Breast epithelium (tissue), 3 donors: ENCODE results near the gene BNC2.

Source experiments
- CTCF ChIP-seq, 3 donors: fragments of 450-650 bp; IDR thresholded peaks; one replicate each; pipeline ENCODE4 v1.5.1; 2016 to 2017; ENCODE audit warnings: antibody characterized with exemption in 3 of 3, mild to moderate bottlenecking in 3 of 3, moderate library complexity in 3 of 3
- POLR2A ChIP-seq: fragments of 450-650 bp; IDR thresholded peaks from one replicate; pipeline ENCODE4 v1.6.1; 2016; ENCODE audit warnings: antibody characterized with exemption, mild to moderate bottlenecking, moderate library complexity
- POLR2AphosphoS5 ChIP-seq, 3 donors: sonication (generic); formaldehyde crosslinking; IDR thresholded peaks; one replicate each; pipeline ENCODE4 v1.6.1; 2017; ENCODE audit warnings: antibody characterized with exemption in 3 of 3

GRCh38 chr9:16530669-16531642 lies 339.5 kb downstream of the BNC2 start:
- TF ChIP-seq CTCF (IDR thresholded peaks at IDR 0.05): no peak
- no peak for TF ChIP-seq POLR2A
- no peak for TF ChIP-seq POLR2AphosphoS5 (IDR thresholded peaks at IDR 0.05)
